OCI-LY7 (cell line): ENCODE results near the gene COL4A1. TPM values are rescaled to one million over a fixed set of nuclear protein-coding genes. Genes with fewer than 3 reads are reported as not detected.
A peak's percentile ranks its signal among the peaks of the same experiment; 100 is the strongest.

Experiments
- Bru-seq: library from RNA; stranded (reverse); fragments of 400-500 nt; gene quantifications from one replicate; lab custom pipeline; 2021; lab: Mats Ljungman, UMichigan
- BruChase-seq, 2 experiments: library from RNA; stranded (reverse); fragments of 400-500 nt; gene quantifications; one replicate each; lab custom pipeline; 2021; lab: Mats Ljungman, UMichigan
- BruUV-seq: library from RNA; stranded (reverse); fragments of 400-500 nt; replicated peaks from 2 replicates; lab custom pipeline; 2021; lab: Mats Ljungman, UMichigan
- CTCF ChIA-PET: fragments of 300-600 bp; sonication (Branson Sonifier 250); formaldehyde crosslinking; loops from one replicate; lab custom pipeline; 2022; ENCODE audit warnings: antibody characterized with exemption; ENCODE audit not compliant: unreplicated experiment; lab: Charles Lee
- POLR2A ChIA-PET: fragments of 300-600 bp; sonication (Branson Sonifier 250); formaldehyde crosslinking; loops from one replicate; lab custom pipeline; 2022; ENCODE audit warnings: antibody characterized with exemption; lab: Charles Lee
- DNase-seq: peaks from one replicate; pipeline ENCODE4 v3.0.0-alpha.2; 2015; ENCODE audit warnings: low spot score
- H2AFZ ChIP-seq: fragments of 200-600 bp; sonication (generic), shearing (Covaris generic); 2 replicates; pipeline ENCODE4 v1.6.1; 2014; ENCODE audit warnings: mild to moderate bottlenecking, antibody characterized with exemption, low read length, moderate library complexity
- H3K27ac ChIP-seq: fragments of 200-600 bp; sonication (generic); 2 replicates; pipeline ENCODE4 v1.5.1; 2014; ENCODE audit warnings: mixed run types, low read depth, mild to moderate bottlenecking, moderate library complexity, low read length, inconsistent platforms; ENCODE audit not compliant: poor library complexity, severe bottlenecking
- H3K36me3 ChIP-seq: fragments of 200-600 bp; sonication (generic); 2 replicates; pipeline ENCODE4 v1.6.1; 2014; ENCODE audit warnings: mild to moderate bottlenecking, antibody characterized with exemption, low read length, moderate library complexity, mixed read lengths; ENCODE audit not compliant: insufficient read depth
- H3K4me1 ChIP-seq: fragments of 200-600 bp; sonication (generic); 2 replicates; pipeline ENCODE4 v1.5.1; 2014; ENCODE audit warnings: mild to moderate bottlenecking, low read length; ENCODE audit not compliant: insufficient read depth, poor library complexity, severe bottlenecking
- H3K4me2 ChIP-seq: fragments of 200-600 bp; sonication (generic); 2 replicates; pipeline ENCODE4 v1.6.1; 2014; ENCODE audit warnings: mild to moderate bottlenecking, low read length
- H3K4me3 ChIP-seq: fragments of 200-600 bp; sonication (generic); 2 replicates; pipeline ENCODE4 v1.5.1; 2014; ENCODE audit warnings: mild to moderate bottlenecking, low read depth, low read length; ENCODE audit not compliant: poor library complexity, severe bottlenecking
- H3K79me2 ChIP-seq: fragments of 200-600 bp; sonication (generic); 2 replicates; pipeline ENCODE4 v1.6.1; 2016; ENCODE audit warnings: low read depth, mild to moderate bottlenecking, low read length, moderate library complexity, mixed read lengths; ENCODE audit not compliant: insufficient read depth
- H3K9me2 ChIP-seq: fragments of 200-600 bp; sonication (generic); 2 replicates; pipeline ENCODE4 v1.6.1; 2016; ENCODE audit warnings: mild to moderate bottlenecking, low read length, mixed read lengths; ENCODE audit not compliant: insufficient read depth
- H3K9me3 ChIP-seq: fragments of 200-600 bp; sonication (generic); 2 replicates; pipeline ENCODE4 v1.6.1; 2014; ENCODE audit warnings: mild to moderate bottlenecking, mixed run types, low read length, mixed read lengths
- H4K20me1 ChIP-seq: fragments of 200-600 bp; sonication (generic); 2 replicates; pipeline ENCODE4 v1.6.1; 2014; ENCODE audit warnings: mild to moderate bottlenecking, antibody characterized with exemption, low read length, moderate library complexity, mixed read lengths; ENCODE audit not compliant: insufficient read depth
- EZH2phosphoT487 ChIP-seq: fragments of 200-600 bp; sonication (generic); IDR thresholded peaks from 2 replicates; pipeline ENCODE4 v1.6.1; 2018; ENCODE audit warnings: low read depth, borderline replicate concordance, mild to moderate bottlenecking, mixed run types, antibody characterized with exemption, low read length, moderate library complexity, mixed read lengths
- intact Hi-C: fragments of 100-400 bp; cut with micrococcal nuclease; formaldehyde crosslinking; loops from one replicate; pipeline ENCODE4 v1.10.0; 2022; ENCODE audit not compliant: unreplicated experiment
- long read RNA-seq: library from polyadenylated mRNA; stranded (forward); transcript quantifications from one replicate; pipeline ENCODE4 v2.0.0, GENCODE V29; 2022
- total RNA-seq, 2 experiments: library from RNA; depleted of rRNA in 1 of 2; stranded (reverse); fragments of >200 nt in 1 of 2; shearing (Covaris generic) in 1 of 2; gene quantifications; 2 replicates each; pipeline ENCODE4 v1.2.3, GENCODE V29; 2014 to 2022
- TF ChIP-seq, protein P1 (sequence below): fragments of 200-600 bp; sonication (generic); conservative IDR thresholded peaks from 2 replicates; pipeline ENCODE4 v1.5.1; 2014; ENCODE audit warnings: mild to moderate bottlenecking, antibody characterized with exemption, low read length, moderate library complexity, mixed read lengths

COL4A1 gene
- not detected in 2 replicates for total RNA-seq (2014; rRNA removed; shearing (Covaris generic))
- 0.06 and 0.39 TPM in 2 replicates for total RNA-seq (2022)
- percentile 1 among the genes with signal in this experiment for Bru-seq, nascent RNA
- percentile 2 among the genes with signal in this experiment for BruChase-seq, experiment 1, labeled RNA remaining after a 6-hour chase
- BruChase-seq, experiment 2, labeled RNA remaining after a 2-hour chase = percentile 1 among the genes with signal in this experiment
- long read RNA-seq = 0 reads

DNA sequence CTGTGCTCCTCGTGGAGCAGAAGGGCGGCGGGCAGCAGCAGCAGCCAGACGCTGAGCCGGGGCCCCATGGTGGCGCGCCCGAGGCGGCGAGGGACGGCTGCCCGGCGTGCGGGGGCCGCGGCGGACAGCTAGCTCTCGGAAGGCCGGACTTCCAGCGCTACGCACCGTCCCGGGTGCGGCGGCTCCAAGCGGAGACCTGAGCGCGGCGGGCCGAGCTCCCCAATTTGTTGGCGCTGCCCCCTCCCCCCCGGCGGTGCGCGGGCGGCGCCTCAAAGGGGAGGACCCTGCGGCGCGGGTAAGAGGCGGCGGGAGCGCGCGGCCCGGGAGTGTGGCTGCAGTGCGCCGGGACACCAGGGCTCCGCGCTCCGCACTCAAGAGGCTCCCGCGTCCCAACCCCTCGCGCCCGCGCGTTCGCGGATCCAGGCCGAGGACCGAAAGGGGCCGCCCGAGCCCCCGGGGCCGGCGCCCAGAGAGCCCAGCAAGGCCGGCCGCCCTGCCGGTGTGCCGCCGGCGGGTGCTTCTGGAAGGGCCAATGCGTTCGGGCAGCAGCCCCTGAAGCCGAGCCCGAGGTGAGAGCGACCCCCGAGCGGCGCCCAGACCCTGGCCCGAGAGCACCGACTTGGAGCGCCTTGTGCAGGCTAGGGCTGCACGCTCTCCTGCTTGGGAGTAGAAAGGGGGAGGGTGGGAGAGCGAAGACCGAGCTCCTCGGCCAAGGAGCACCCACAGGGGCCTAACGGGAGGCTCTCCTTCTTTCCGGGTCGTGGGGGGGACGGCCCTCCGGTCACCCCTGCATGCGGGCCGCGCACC is at the start of gene COL4A1, which contains the start of gene COL4A2:
Gene COL4A1 (minus strand): TSS at position 198 of the 807 bp plus-strand sequence. CDS start 130 bp downstream, at position 68.
Gene COL4A2 (plus strand): TSS at position 325 of the 807 bp plus-strand sequence. CDS start 620 bp downstream, outside the sequence.
- intact Hi-C loops = no loop called here
- Histone ChIP-seq H3K27ac (no peak within 1 kb of the TSS), H3K4me2 (no peak within 1 kb of the TSS), H3K9me3 (no peaks in the 10 kb centered on the region), H2AFZ (no peak within 1 kb of the TSS), H3K4me3 (no peak within 1 kb of the TSS), H4K20me1 (no peaks in the 10 kb centered on the region), H3K9me2 (no peaks in the 10 kb centered on the region), H3K79me2 (no peaks in the 10 kb centered on the region), H3K36me3 (no peaks in the 10 kb centered on the region), H3K4me1 (no peaks in the 10 kb centered on the region)
- no TSS peak for BruUV-seq
- ChIA-PET POLR2A (no interaction called here), CTCF (no interaction called here)
- TF ChIP-seq EZH2phosphoT487 = no peak
- DNase-seq = no peak

DNA sequence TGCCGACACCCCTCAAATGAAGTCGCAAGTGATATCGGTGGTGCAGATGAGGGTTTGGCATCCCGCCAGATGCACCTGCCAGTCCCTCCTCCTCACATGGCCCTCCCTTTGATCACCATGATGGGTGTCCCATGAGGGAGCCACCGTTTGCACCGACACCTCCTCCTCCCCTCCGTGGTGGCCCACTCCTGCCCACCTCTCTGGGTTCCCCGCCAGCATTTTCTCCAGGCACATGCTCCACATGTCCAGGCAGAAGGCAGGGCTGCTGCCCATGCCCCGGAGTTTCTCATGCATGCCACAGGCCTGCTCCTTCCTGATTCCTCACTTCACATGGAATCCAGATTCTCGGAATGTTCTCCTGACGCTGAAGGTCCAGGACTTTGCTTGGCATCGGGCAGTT is 49.4 kb upstream of the COL4A1 start:
- intact Hi-C loops = no loop called here
- no peak for TF ChIP-seq EZH2phosphoT487
- TF ChIP-seq, protein P1, sequence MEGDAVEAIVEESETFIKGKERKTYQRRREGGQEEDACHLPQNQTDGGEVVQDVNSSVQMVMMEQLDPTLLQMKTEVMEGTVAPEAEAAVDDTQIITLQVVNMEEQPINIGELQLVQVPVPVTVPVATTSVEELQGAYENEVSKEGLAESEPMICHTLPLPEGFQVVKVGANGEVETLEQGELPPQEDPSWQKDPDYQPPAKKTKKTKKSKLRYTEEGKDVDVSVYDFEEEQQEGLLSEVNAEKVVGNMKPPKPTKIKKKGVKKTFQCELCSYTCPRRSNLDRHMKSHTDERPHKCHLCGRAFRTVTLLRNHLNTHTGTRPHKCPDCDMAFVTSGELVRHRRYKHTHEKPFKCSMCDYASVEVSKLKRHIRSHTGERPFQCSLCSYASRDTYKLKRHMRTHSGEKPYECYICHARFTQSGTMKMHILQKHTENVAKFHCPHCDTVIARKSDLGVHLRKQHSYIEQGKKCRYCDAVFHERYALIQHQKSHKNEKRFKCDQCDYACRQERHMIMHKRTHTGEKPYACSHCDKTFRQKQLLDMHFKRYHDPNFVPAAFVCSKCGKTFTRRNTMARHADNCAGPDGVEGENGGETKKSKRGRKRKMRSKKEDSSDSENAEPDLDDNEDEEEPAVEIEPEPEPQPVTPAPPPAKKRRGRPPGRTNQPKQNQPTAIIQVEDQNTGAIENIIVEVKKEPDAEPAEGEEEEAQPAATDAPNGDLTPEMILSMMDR = no peak
- Histone ChIP-seq H4K20me1 (no peaks in the 10 kb centered on the region), H3K4me3 (no peak overlapping the region), H3K4me1 (no peaks in the 10 kb centered on the region), H2AFZ (no peak overlapping the region), H3K9me2 (no peaks in the 10 kb centered on the region), H3K27ac (no peak overlapping the region), H3K4me2 (no peak overlapping the region), H3K79me2 (no peaks in the 10 kb centered on the region), H3K9me3 (no peaks in the 10 kb centered on the region), H3K36me3 (no peaks in the 10 kb centered on the region)
- BruUV-seq = no TSS peak
- no peak for DNase-seq
- ChIA-PET CTCF (no interaction called here), POLR2A (no interaction called here)

DNA sequence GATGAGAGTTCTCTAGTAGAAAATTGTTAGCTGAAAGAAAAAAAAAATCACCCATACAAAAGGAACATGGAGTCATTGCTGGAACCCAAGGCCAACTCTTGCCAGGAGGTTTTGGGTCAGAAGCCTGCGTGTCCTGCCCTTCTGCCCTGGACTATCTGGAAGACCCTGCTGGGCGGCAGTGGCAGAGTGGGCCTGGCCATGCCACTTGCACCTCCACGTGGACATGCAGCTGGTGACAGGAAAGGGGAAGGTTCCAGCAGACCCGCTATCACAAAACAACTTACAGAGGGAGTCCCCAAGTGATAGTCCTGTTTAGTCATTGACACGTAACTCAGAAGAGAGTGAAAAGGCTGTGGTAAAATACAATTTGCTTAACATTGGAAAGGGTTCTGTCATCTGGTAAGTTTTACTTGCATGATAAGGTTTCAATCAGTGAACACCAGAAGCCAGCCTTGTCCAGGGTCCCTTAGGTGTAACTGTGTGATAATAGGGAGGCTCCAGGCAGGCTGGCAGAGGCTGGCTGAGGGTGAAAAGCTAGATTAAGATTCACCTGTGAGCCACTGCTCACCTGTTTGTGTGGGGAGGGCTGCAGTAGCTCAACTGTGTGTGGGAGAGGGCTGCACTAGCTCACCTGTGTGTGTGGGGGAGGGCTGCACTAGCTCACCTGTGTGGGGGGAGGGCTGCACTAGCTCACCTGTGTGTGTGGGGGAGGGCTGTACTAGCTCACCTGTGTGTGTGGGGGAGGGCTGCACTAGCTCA is 47.9 kb upstream of the COL4A1 start:
- Histone ChIP-seq H3K9me2 (no peaks in the 10 kb centered on the region), H3K4me1 (no peaks in the 10 kb centered on the region), H3K27ac (no peak overlapping the region), H2AFZ (no peak overlapping the region), H4K20me1 (no peaks in the 10 kb centered on the region), H3K9me3 (no peaks in the 10 kb centered on the region), H3K4me2 (no peak overlapping the region), H3K4me3 (no peak overlapping the region), H3K36me3 (no peaks in the 10 kb centered on the region), H3K79me2 (no peaks in the 10 kb centered on the region)
- no peak for DNase-seq
- ChIA-PET CTCF (no interaction called here), POLR2A (no interaction called here)
- intact Hi-C loops = no loop called here
- no TSS peak for BruUV-seq
- no peak for TF ChIP-seq EZH2phosphoT487
- TF ChIP-seq, protein P1 = no peak
